Hepatocyte (in vitro differentiated cells): Measurements from ENCODE around the gene SLFN5.

Experiments
- CTCF ChIP-seq: fragments of 200-600 bp; sonication (generic); IDR thresholded peaks from 2 replicates; pipeline ENCODE4 v1.5.1; 2016; ENCODE audit warnings: antibody characterized with exemption, mild to moderate bottlenecking; ENCODE audit not compliant: poor library complexity
- EZH2 ChIP-seq: fragments of 200-600 bp; sonication (generic); IDR thresholded peaks from 2 replicates; pipeline ENCODE4 v1.6.1; 2016; ENCODE audit warnings: antibody characterized with exemption, mild to moderate bottlenecking, borderline replicate concordance
- EZH2phosphoT487 ChIP-seq: fragments of 200-600 bp; sonication (generic); IDR thresholded peaks from one replicate; pipeline ENCODE4 v1.6.1; 2018; ENCODE audit warnings: antibody characterized with exemption, mild to moderate bottlenecking, low read depth, moderate library complexity; ENCODE audit not compliant: unreplicated experiment, severe bottlenecking

GRCh38 chr17:35252651-35253050, 9.8 kb downstream of the SLFN5 start:
- TF ChIP-seq CTCF (no peak), EZH2 (no peak), EZH2phosphoT487 (no peak)
